ENCODE results near the gene ATG16L1. TPM values are rescaled to one million over a fixed set of nuclear protein-coding genes. Genes with fewer than 3 reads are reported as not detected.

Gene ATG16L1
- total RNA-seq, 1 donor from 2014 or later, result 29.3 TPM

DNA sequence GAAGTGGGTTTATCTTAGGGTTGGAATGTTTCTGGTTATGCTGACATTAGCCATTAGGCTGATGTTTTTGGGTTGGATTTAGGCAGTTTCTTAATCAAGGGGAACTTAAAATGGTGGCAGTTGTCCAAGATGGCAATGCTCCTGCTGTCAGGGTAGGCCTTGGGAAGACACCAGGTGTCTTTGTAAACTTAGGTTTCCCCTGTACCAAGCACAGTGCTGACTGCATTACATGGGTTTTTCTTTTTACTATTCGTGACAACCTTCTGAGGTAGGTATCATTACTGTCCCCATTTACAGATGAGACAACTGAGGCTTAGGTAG lies 528 bp upstream of the ATG16L1 start:
- Mint-ChIP-seq H3K4me3 (ENCODE audit: unreplicated experiment) (peak overlapping the region; percentile 83), H3K4me1 (ENCODE audit: low read depth, unreplicated experiment) (peaks cover 3% of the 10 kb centered on the region), H3K36me3 (ENCODE audit: unreplicated experiment) (no peaks in the 10 kb centered on the region), H3K27ac (ENCODE audit: unreplicated experiment) (no peak overlapping the region), H3K27me3 (ENCODE audit: unreplicated experiment) (no peaks in the 10 kb centered on the region), H3K9me3 (ENCODE audit: unreplicated experiment) (peaks cover 2% of the 10 kb centered on the region)
- TF ChIP-seq CTCF (IDR thresholded peaks at IDR 0.05; ENCODE audit: partially characterized antibody, unreplicated experiment), result no peak
- no peak for DNase-seq

DNA sequence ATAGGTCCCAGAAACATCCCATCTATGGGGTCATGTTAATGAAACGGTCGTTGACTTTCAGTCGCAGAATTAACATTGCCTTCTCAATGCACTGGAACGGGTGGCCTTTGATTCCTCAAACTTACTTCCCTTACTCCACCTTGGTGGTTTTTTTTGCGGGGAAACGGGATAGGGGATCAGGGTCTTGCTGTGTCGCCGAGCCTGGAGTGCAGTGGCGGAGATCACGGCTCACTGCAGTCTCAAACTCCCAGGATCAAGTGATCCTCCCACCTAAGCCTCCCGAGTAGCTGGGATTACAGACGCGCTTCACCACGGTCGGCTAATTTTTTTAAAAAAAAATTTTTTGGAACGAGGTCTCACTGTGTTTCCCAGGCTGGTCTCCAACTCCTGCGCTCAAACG lies 754 bp downstream of the ATG16L1 start:
- Mint-ChIP-seq H3K27me3 (ENCODE audit: unreplicated experiment) (no peaks in the 10 kb centered on the region), H3K36me3 (ENCODE audit: unreplicated experiment) (no peaks in the 10 kb centered on the region), H3K9me3 (ENCODE audit: unreplicated experiment) (peaks cover 2% of the 10 kb centered on the region), H3K27ac (ENCODE audit: unreplicated experiment) (peak overlapping the region; percentile 81), H3K4me1 (ENCODE audit: low read depth, unreplicated experiment) (peaks cover 3% of the 10 kb centered on the region), H3K4me3 (ENCODE audit: unreplicated experiment) (peak overlapping the region; percentile 93)
- TF ChIP-seq CTCF (IDR thresholded peaks at IDR 0.05; ENCODE audit: partially characterized antibody, unreplicated experiment), result no peak
- DNase-seq, result no peak

GRCh38 chr2:233255151-233255550 lies 3.7 kb downstream of the ATG16L1 start:
- H3K27ac Mint-ChIP-seq (ENCODE audit: unreplicated experiment), result no peak overlapping the region
- no peaks in the 10 kb centered on the region for H3K27me3 Mint-ChIP-seq (ENCODE audit: unreplicated experiment)

DNA sequence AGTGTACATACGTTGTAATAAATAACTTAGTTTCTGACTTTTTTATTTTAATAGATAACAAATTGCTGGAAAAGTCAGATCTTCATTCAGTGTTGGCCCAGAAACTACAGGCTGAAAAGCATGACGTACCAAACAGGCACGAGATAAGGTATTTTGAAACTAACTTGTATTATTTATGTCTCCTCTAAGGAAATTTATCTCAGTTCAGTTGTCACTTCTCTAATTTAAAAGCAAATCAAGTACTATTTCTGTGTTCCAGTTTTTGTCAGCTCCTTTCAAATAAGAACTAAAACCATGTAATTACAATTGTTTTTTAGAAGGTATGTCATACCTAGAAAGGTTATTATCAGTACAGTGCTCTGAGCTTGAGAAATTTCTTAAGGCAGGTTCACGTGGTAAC lies 4.6 kb downstream of the ATG16L1 start:
- TF ChIP-seq CTCF (IDR thresholded peaks at IDR 0.05; ENCODE audit: partially characterized antibody, unreplicated experiment), result no peak
- Mint-ChIP-seq H3K27me3 (ENCODE audit: unreplicated experiment) (no peaks in the 10 kb centered on the region), H3K9me3 (ENCODE audit: unreplicated experiment) (no peaks in the 10 kb centered on the region), H3K4me1 (ENCODE audit: low read depth, unreplicated experiment) (peaks cover 3% of the 10 kb centered on the region), H3K27ac (ENCODE audit: unreplicated experiment) (no peak overlapping the region), H3K4me3 (ENCODE audit: unreplicated experiment) (no peak overlapping the region), H3K36me3 (ENCODE audit: unreplicated experiment) (no peaks in the 10 kb centered on the region)
- DNase-seq, result no peak

More at GRCh38 chr2:233255151-233255550, 3.7 kb downstream of the ATG16L1 start:
- no peak for TF ChIP-seq CTCF (IDR thresholded peaks at IDR 0.05; ENCODE audit: partially characterized antibody, unreplicated experiment)
- Mint-ChIP-seq H3K9me3 (ENCODE audit: unreplicated experiment) (peaks cover 2% of the 10 kb centered on the region), H3K36me3 (ENCODE audit: unreplicated experiment) (no peaks in the 10 kb centered on the region), H3K4me1 (ENCODE audit: low read depth, unreplicated experiment) (peaks cover 3% of the 10 kb centered on the region), H3K4me3 (ENCODE audit: unreplicated experiment) (no peak overlapping the region)
- DNase-seq, result no peak

- no peak overlapping the region for H3K4me3 Mint-ChIP-seq (ENCODE audit: unreplicated experiment)
- no peak for DNase-seq
- no peak for TF ChIP-seq CTCF (IDR thresholded peaks at IDR 0.05; ENCODE audit: partially characterized antibody, unreplicated experiment)
Measured at GRCh38 chr2:233258211-233258610, 6.7 kb downstream of the ATG16L1 start.

More at GRCh38 chr2:233258211-233258610, 6.7 kb downstream of the ATG16L1 start:
- Mint-ChIP-seq H3K27ac (ENCODE audit: unreplicated experiment) (no peak overlapping the region), H3K4me1 (ENCODE audit: low read depth, unreplicated experiment) (no peaks in the 10 kb centered on the region), H3K36me3 (ENCODE audit: unreplicated experiment) (no peaks in the 10 kb centered on the region), H3K9me3 (ENCODE audit: unreplicated experiment) (no peaks in the 10 kb centered on the region), H3K27me3 (ENCODE audit: unreplicated experiment) (peaks cover 2% of the 10 kb centered on the region)

Measured in glutamatergic neuron (in vitro differentiated cells).